ENCODE measurements around the gene MMP28.
"Not testable (repeated sequence)": the region's sequence is repeated elsewhere in the genome, so short reads cannot be mapped to it uniquely, and the experiment has no call there.

Gene MMP28

DNA sequence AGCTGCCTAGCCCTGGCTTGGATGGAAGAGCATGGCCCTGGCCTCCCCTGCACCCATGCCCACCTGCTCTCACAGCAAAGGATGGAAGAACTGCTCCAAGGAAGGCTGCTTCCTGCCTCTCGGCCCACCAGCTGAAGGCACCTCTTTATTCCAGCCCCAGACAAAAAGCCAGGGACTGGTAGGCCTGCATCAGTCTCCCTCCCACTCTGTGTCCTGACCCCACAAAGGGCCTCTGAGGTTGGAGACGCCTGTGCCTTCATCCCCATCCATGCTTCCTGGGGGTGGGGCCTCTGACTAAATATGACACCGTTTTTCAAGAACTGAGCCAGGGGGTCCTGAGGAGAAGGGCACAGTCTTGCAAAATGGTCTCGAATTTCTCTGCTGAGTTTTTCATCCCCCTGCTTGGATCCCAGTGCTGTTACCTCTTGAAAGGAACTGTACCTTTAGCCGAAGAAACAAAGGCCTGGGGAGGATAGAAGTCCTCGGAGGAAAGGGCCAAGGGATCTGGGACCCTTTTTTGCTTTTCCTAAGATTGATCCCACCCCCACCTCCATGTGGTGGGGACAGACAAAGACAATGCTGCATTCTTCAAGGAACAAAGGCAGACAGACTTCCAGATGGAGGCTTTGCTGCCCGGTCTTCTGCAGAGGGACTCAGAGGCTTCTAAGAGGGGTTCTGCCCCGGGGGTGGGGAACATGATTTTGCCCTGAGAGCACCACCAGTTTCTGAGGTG is 29.5 kb downstream of the MMP28 start:
- no peak for DNase-seq (ENCODE audit: low read depth)

DNA sequence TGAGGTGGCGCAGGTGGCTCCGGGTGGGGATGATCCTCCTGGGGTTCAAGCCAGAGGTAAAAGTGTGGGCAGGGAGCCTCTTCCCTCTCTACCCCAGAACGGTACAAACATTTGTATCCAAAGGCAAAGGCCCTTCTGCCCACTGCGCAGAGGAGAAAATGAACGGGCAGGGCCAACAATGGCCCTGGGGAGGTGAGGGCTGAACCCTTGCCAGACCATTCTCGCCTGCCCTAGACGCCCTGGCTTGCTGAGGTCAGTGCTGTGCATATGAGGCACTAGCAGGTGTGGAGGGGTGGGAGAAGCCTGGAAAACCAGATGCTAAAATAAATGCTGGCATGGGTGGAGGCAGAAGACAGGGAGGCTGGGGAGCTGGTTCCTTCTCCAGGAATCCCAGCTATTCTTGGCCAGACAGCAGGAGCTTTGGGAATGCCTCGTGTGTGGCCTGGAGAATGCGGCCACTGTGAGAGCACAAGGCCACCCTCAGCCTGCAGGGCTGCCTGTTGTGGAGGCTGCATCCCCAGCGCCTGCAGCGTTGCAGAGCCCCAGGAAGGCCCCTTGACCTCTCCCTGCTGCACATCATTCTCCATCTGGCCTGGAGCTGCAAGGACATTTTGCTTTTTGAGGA is 30.2 kb downstream of the MMP28 start:
- no peak for DNase-seq (ENCODE audit: low read depth)

DNA sequence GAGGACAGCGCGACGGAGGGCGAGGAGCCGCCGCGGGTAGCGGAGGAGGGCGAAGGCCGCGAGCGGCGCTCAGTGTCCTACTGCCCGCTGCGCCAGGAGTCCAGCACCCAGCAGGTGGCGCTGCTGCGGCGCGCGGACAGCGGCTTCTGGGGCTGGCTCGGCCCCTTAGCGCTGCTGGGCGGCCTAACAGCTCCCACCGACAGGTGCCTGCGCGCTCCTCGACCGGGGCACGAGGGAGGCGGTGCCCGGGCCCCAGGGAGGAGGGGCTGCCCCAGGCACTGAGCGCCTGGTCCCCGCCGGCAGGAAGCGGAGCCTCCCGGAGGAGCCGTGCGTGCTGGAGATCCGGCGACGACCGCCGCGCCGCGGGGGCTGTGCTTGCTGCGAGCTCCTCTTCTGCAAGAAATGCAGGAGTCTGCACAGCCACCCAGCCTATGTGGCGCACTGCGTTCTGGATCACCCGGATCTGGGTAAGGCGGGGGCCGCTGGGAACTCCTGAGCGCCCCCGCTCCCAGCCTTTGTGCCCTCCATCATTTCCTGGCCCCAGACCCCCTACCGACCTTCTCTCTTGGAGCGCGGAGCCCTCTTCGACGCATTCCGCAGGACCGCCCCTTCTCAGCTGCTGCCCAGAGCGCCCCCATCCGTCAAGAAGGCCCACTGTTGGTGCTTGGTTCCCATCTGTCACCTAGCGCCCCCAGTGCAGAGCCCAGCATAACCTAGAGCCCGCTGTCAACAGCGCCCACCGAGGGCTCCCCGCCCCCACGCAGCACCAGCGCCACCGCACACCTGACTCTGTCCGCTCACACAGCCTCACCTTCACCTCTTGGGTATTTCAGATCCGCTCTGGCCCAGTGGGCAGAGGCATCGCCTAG is 31.1 kb downstream of the MMP28 start:
- peak; percentile 78 for DNase-seq (ENCODE audit: low read depth)

DNA sequence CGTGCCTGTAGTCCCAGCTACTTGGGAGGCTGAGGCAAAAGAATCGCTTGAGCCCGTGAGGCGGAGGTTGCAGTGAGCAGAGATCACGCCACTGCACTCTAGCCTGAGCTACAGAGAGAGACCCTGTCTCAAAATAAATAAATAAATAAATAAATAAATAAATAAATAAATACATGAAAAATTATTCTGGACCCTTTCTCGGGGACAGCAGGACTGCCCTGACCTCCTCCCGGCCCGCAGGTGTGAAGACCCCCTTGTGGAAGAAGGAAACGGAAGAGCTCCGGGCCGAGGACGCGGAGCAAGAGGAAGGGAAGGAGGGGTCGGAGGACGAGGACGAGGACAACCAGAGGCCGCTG is 31.7 kb downstream of the MMP28 start:
- no peak for DNase-seq (ENCODE audit: low read depth)

DNA sequence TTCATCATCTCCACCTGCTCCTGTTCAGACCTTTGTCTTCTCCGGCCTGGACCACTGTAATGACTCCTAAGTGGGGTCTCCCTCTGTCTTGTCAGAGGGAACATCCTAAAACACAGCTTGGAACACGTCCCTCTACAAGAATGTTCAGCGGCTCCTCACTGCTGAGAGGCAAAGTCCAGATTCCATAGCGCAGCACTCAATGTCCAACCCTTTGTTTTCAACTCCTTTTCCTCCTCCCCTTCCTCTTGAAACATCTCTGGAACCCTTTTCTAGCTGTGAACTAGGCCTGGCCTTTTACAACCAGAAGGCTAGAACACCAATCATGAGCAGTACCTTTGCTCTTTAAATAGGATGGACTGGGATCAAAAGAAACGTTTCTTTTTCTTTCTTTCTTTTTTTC is 33.8 kb downstream of the MMP28 start:
- DNase-seq (ENCODE audit: low read depth): no peak

DNA sequence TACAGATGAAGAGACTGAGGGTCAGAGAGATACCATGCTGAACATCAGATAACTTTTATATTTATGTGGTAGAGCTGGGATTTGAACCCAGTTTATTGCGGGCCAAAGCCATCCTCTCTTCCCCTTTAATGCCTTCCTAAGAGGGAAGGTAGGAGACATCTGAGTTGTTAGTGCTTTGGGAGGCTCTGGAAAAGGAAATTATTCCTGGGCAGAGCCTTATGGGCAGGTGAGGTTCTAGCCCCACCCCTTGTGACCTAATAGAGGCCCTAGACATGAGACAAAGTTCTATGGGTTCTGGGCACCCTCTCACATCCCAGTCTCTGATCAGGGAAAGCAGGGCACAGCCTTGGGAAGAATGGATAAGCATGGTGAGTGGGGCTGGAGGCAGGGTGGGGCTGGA is 34.9 kb downstream of the MMP28 start, which contains the start of gene C17orf50:
C17orf50 (plus strand) TSS at position 301 of the 400 bp plus-strand sequence; CDS start at position 356, 55 bp downstream.
- DNase-seq (ENCODE audit: low read depth): no peak

DNA sequence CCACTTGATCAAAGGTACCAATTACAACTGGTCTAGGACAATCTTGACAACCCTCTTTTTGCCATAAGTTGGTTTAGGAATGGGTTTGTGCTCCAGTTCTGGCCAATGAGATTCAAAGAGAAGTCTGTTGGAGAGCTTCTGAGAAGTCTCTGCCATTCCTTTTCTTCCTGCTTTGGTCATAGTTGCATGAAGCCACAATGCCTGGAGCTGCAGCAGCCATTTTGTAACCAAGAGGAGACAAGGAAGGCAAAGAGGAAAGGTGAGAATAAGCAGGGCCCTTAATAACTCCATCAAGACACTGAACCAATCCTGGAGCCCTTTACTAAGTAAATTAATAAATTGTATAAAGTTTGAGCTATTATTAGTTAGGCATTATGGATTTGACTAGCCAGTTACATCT is 38.2 kb downstream of the MMP28 start:
- no peak for DNase-seq (ENCODE audit: low read depth)

DNA sequence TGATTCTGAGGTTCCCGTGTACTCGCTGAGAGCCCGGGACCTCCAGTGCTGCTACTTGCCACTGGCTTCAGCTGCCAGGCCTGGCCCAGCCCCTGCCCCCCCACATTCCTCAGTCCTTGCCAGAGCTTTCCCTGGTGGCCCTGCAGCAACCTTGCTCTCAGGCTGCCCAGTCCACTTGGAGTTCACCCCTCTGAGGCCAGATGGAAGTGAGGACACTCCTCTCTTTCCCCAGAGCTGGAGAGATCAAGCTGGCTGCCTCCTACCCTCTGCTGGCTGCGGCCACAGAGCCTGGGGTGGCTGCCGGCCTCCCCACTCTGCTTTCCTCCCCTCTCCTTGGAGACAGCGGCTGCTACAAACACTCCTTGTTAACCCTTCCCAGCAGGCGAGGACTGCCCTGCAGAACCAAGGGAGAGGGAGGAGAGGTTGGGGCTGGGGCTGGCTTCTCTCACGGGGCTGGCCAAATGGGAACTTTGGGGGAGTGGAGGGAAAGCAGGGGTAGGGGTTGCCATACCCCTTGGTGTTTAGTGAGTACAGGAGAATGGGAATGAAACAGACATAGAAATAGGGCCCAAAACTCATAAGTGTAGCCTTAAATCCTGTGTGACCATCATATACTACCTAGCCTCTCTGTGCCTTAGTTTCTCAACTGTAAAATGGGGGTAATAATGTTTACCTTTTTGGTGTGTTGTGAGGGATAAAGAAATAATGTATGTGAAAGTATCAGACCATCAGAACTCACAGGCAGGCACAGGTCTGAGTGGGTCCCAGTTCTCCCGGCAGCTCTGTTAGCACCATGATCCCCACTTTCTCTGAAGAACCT is 42.3 kb downstream of the MMP28 start, which contains the start of gene GAS2L2:
GAS2L2 (minus strand) TSS at position 295 of the 820 bp plus-strand sequence. CDS start 389 bp downstream, outside the sequence.
- no peak for DNase-seq (ENCODE audit: low read depth)

DNA sequence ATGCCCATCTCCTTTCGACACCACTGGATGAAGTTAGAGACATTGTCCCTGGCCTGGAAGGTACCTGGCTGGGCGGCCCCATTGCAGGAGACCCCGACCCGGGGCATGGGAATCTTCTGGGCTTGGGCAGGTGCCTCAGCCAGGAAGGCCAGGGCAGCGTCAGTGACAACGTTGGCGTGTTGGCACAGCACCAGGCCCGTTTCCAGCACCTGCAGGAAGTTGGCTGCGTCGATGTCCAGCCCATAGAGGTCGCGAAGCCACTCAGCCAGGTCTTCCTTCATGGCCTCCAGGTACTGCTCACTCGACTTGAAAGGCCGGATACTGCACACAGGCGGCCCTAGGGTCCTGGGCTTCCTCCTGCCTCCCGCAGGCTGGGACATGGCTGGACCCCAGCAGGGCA is 43.0 kb downstream of the MMP28 start:
- DNase-seq (ENCODE audit: low read depth): no peak

DNA sequence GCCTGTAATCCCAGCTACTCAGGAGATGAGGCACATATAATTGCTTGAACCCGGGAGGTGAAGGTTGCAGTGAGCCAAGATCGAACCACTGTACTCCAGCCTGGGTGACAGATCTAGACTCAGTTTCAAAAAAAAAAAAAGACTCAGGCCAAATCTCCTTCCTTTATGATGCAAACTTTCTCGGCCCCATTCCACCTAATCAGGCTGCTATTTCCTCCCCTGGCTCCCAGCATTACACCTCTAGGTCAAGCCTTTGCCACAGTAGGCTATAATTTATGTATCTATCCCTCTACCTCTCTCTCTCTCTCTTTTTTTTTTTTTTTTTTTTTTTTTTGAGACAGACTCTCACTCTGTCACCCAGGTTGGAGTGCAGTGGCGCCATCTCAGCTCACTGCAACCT is 43.9 kb downstream of the MMP28 start:
- DNase-seq (ENCODE audit: low read depth): not testable (repeated sequence)

DNA sequence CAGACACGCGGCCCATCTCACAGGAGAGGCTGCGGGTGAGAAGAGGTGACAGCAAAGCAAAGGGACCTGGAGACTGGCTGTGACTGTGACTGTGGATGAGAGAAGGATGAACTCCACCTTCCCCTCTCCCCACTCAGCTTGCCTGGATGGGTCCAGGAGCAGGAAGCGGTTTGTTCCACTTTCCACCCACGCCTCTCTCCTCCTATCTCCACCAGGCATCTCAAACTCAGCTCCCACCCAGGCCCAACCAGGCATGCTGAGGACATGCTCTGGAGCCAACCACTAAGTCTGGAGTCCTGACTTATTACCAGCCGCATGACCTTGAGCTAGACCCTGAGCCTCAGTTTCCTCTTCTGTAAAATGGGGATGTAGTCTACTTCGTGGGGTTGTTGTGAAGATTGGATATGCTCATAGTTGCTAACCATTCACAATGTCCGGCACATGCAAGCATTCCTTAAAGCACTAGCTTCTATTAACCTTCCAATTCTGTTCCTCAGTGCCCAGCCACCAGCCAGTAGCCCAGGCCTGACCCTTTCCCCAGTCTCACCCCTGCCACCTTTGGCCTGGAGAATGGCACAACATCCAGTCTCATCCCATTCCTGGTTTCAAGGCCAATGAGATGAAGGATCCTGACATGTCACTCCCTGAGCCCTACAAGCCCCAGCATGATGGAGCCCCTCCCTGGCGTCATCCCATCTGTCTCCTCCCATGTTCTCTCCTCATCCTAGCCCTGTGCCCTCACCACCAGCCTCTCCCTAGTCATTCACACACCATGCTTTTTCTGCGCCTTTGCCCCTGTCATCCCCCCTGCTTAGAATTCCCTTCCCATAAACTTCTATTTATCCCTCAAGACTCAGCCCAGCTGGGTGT is 44.7 kb downstream of the MMP28 start:
- no peak for DNase-seq (ENCODE audit: low read depth)

DNA sequence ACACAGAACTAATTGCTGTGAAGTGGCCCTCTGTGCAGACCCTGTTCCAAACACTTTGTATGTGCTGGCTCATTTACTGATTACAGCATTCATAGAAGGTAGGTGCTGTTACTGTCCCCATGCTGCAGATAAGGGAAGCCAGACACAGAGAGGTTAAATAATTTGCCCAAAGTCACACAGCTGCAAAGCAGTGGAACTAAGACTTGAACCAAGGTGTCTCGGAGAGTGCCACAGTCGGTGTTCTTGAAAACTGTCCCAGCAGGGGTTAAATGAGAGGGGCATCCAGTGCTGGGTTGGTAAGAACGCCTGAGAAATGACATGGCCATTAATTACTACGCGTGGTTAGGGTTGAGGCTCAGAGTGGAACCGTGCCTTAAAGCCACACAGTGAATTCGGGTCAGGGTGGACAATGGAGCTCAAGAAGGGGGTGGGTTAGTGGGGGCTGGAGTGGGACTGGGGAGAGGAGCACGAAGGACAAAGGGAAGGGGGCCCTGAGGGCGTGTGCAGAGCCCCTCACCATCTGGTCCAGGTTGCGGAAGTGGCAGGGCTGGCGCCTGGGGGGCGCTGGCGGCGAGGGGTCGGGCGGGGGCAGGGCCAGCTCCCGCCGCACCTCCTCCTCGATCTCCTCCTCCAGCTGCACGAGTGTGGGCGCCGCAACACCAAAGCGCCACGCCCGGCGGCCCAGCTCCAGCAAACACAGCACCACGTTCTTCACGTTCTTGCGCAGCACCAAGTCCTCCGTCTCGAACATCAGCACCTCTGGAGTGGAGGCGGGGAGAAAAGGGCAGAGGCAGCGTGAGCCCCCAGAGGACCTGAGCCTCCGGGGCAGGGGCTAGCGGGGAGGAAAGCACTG is 45.7 kb downstream of the MMP28 start:
- no peak for DNase-seq (ENCODE audit: low read depth)

DNA sequence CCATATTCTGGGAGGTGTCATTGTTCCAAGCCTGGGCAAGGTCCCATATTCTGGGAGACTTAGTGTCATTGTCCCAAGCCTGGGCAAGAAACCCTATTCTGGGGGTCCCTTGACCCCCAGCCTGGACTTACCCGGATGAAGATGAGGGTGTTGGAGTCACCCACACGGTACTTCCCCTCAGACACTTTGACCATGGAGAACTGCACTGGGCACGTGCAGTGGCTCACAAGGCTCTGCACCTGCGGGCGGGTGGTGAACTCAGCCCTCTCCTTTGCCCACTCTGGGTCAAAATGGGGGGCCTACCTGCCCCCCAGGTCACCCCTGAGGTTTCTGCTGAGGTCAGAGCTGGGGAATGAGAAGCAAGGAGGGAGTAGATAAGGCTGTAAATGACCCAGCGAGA is 46.5 kb downstream of the MMP28 start:
- DNase-seq (ENCODE audit: low read depth): no peak

DNA sequence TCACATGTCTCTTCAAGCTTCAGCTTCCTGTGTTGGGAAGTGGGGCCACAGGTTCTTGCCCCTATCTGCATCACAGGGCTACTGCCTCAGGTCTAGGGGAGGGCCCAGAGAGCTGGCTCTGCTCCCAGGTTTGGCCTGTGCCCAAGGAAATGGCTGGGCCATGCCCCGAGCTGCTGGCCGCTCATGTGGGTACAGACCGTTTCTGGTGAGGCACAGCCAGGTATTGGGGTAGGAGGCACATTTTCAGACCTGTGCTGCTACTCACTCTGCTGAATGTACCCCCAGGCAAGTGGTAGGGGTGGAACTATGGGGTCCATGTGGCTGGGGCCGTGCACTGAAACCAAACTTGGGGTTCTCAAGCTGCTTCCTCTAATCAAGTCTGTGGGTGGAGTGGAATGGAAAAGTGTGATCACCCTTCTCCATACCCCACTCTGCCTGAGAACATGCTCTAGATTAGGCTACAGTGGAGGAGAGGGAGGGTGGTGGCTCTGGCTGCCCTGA is 47.0 kb downstream of the MMP28 start:
- DNase-seq (ENCODE audit: low read depth): no peak

DNA sequence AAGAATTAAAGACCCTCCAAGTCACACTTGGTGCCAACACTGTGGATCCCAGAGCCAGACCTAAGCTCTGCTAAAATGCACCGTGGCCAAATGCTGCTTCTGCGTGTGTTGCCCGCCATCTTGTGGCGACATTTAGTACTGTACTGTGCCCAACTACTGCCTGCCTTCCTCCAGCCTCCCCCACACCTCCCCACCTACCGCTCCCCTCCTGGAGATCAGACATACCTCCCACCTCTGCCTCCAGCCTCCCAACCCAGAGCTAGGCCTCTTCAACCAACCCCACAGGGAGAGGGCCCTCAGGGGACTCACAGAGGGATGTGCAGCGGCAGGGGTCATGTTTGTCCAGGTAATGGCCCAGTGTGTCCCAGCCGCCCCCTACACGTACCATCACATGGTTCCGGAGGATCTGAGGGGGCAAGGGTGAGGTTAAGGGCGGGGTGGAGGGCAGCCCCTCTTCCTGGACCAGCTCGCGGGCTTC is 47.9 kb downstream of the MMP28 start:
- peak; percentile 50 for DNase-seq (ENCODE audit: low read depth)

DNA sequence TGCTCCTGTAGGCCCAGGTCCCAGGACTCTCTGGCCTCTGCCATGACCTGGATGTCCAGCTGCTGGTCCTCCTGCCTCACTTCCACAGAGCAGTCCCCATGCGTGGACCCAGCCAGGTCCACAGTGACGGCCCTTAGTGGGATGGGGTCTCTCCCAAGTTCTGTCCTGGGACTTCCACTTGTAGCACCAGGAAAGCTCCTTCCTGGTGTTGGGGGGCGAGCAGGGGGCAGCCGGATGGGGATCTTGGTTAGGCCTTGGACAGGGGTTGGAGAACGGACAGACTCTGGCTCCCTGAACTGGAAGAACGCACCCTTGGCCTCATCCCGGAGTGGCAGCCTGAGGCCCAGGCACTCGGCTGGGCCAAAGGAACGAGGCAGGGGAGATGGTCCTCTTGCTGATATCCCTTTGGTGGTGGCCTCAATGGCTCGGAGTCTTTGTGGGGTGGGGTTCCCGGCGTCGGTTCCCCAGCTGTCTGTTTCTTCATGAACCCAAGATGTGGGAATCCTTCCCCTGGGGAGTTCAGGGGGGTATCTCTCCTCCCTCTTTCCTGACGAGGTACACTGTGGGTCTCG is 49.6 kb downstream of the MMP28 start:
- no peak for DNase-seq (ENCODE audit: low read depth)

DNA sequence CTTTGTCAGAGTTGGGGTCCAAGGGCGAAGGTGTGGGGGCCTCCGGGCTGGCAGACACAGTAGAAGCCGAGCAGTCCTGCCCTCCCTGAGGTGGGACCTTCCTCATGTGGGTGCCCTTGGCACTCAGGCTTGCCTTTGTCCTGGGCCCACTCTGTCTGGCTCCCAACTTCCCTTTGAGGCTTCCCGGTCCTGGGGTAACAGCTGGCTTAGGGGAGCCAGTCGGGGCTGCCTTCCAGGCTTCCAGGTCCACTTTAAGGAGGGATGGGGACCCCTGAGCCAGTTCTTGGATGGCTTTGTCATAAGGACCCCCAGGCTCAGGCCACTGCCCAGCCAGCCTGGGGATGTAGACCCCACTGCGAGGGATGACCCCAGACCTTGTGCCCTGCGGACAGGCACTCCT is 50.2 kb downstream of the MMP28 start:
- no peak for DNase-seq (ENCODE audit: low read depth)

DNA sequence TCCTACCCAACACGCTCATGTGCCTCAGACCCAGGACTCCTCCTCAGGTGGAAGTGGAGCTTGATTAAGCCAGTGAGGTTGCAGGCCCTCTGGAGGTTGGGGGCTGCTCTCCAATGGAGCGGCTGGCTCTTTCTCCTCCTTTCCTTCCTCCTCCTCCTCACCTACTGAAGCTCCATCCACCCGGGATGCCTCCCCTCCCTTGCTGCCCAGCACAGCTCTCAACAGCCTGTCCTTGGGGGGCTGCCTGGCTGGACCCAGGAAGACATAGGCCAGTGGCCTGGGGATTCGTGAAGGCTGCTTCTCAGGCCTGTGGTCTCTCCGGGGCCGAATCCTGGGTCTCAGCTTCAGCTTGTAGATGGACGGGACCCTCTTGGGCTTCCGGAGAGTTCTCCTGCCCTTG is 50.6 kb downstream of the MMP28 start:
- no peak for DNase-seq (ENCODE audit: low read depth)

DNA sequence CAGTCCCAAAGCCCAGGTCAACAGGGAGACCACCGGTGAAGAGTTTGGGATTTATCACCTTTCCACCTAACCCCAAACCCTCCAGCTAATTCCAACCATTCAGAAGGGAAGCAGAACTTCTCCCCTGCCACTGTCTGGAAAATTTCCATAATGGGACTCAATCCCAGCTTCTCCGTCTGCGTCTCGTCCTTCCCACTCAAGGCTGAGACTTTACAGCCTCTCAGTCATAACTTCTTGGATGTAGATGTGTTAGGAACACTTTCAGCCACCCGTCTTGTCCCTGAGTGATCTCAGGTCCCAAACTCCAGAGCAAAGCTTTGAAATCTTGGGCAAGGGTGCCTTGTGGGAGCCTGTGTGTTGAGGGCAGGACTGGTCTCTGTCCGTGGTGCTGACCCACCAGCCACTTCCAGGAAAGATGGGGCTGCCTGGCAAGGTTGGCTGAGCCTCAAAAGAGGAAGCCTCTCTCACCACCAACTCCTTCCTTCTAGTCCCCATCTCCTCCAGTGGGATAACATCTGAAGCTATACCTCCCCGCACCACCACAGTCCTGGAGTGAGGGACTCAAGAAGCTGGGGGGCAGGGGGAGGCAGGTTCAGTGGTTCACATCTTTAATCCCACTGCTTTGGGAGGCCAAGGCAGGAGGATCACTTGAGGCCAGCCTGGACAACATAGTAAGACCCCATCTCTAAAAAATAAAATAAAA is 51.7 kb downstream of the MMP28 start:
- no peak for DNase-seq (ENCODE audit: low read depth)
